Endothelial cell of umbilical vein (primary cell): ENCODE results near the gene TMEM119. TPM values are rescaled to one million over a fixed set of nuclear protein-coding genes. Genes with fewer than 3 reads are reported as not detected.

Experiments
- BruUV-seq: library from RNA; stranded (reverse); fragments of 400-500 nt; replicated peaks from 2 replicates; lab custom pipeline; 2021; lab: Mats Ljungman, UMichigan
- CTCF ChIA-PET: fragments of 300-600, 350-600 bp; sonication (Branson Sonifier 250); formaldehyde crosslinking; loops from one replicate; lab custom pipeline; 2021; ENCODE audit warnings: antibody characterized with exemption, inconsistent platforms; lab: Charles Lee
- POLR2A ChIA-PET: fragments of 300-600, 350-600 bp; sonication (Branson Sonifier 250); formaldehyde crosslinking; loops from one replicate; lab custom pipeline; 2021; ENCODE audit warnings: antibody characterized with exemption, inconsistent platforms; lab: Charles Lee
- DNase-seq: peaks from one replicate; pipeline ENCODE4 v3.0.0-alpha.2; 2011; ENCODE audit warnings: low read depth, low spot score
- FAIRE-seq: peaks from 2 replicates; lab custom pipeline; 2011; peaks lifted over from hg19 to GRCh38; lab: Jason Lieb, UNC
- H2AFZ ChIP-seq: 2 replicates; pipeline ENCODE4 v1.6.0; 2012; ENCODE audit warnings: low read depth, low read length, control low read depth, inconsistent platforms
- H3K27ac ChIP-seq: 2 replicates; pipeline ENCODE4 v1.5.1; 2011; ENCODE audit warnings: low read depth, mild to moderate bottlenecking, control low read depth, low read length, moderate library complexity; ENCODE audit not compliant: insufficient read depth
- H3K27me3 ChIP-seq, 2 experiments: 2 replicates each; pipeline versions ENCODE4 v1.6.0 to v1.6.1; 2011; ENCODE audit warnings: low read length in 2 of 2, mixed read lengths in 1 of 2; ENCODE audit not compliant: control insufficient read depth in 2 of 2, insufficient read depth in 2 of 2
- H3K36me3 ChIP-seq, 2 experiments: 2 replicates in 1 of 2; 3 replicates in 1 of 2; pipeline ENCODE4 v1.5.1; 2011; ENCODE audit warnings: low read length in 2 of 2, mild to moderate bottlenecking in 1 of 2, moderate library complexity in 1 of 2; ENCODE audit not compliant: control insufficient read depth in 2 of 2, insufficient read depth in 2 of 2; ENCODE audit errors: extremely low read depth in 1 of 2
- H3K4me1 ChIP-seq: 3 replicates; pipeline ENCODE4 v1.5.1; 2011; ENCODE audit warnings: mild to moderate bottlenecking, low read length; ENCODE audit not compliant: control insufficient read depth, insufficient read depth; ENCODE audit errors: extremely low read depth
- H3K4me2 ChIP-seq: 2 replicates; pipeline ENCODE4 v1.6.1; 2011; ENCODE audit warnings: low read length, control low read depth, mixed read lengths; ENCODE audit not compliant: insufficient read depth
- H3K4me3 ChIP-seq, 3 experiments: fragments of 200-600 bp in 1 of 3; sonication (generic), shearing (Covaris generic) in 1 of 3; replicated peaks in 1 of 3; 2 replicates each; pipeline ENCODE4 v1.5.1; 2011 to 2016; ENCODE audit warnings: control low read depth in 3 of 3, low read length in 3 of 3, mild to moderate bottlenecking in 2 of 3, inconsistent platforms in 1 of 3, low read depth in 1 of 3, moderate library complexity in 1 of 3; ENCODE audit not compliant: insufficient read depth in 1 of 3
- H3K79me2 ChIP-seq: 2 replicates; pipeline ENCODE4 v1.6.0; 2012; ENCODE audit warnings: low read length, inconsistent platforms; ENCODE audit not compliant: control insufficient read depth, insufficient read depth
- H3K9ac ChIP-seq: replicated peaks from 2 replicates; pipeline ENCODE3; 2011; ENCODE audit warnings: low read length, control low read depth; ENCODE audit not compliant: insufficient read depth; ENCODE audit errors: extremely low read depth
- H3K9me1 ChIP-seq: replicated peaks from 3 replicates; pipeline ENCODE4 v1.6.0; 2011; ENCODE audit warnings: mild to moderate bottlenecking, low read length; ENCODE audit not compliant: control insufficient read depth, insufficient read depth; ENCODE audit errors: extremely low read depth
- H3K9me3 ChIP-seq: replicated peaks from 2 replicates; pipeline ENCODE4 v1.5.1; 2012; ENCODE audit warnings: low read length, inconsistent platforms; ENCODE audit not compliant: control insufficient read depth, insufficient read depth
- H4K20me1 ChIP-seq: replicated peaks from 2 replicates; pipeline ENCODE3; 2011; ENCODE audit warnings: mild to moderate bottlenecking, low read length; ENCODE audit not compliant: control insufficient read depth, insufficient read depth; ENCODE audit errors: extremely low read depth
- EZH2 ChIP-seq: IDR thresholded peaks from 2 replicates; pipeline ENCODE4 v1.6.1; 2012; ENCODE audit warnings: borderline replicate concordance, low read depth, mild to moderate bottlenecking, moderate library complexity, low read length, inconsistent platforms; ENCODE audit not compliant: severe bottlenecking
- FOS ChIP-seq: IDR thresholded peaks from 2 replicates; pipeline ENCODE4 v1.6.1; 2011; ENCODE audit warnings: mild to moderate bottlenecking, low read length, moderate library complexity, borderline replicate concordance; ENCODE audit not compliant: insufficient read depth
- GATA2 ChIP-seq: IDR thresholded peaks from 2 replicates; pipeline ENCODE4 v1.7.0; 2011; ENCODE audit warnings: low read depth, mild to moderate bottlenecking, moderate library complexity, mixed read lengths, low read length; ENCODE audit not compliant: insufficient read length, insufficient read depth
- JUN ChIP-seq: IDR thresholded peaks from 2 replicates; pipeline ENCODE4 v1.6.1; 2011; ENCODE audit warnings: borderline replicate concordance, low read depth; ENCODE audit not compliant: insufficient read length, insufficient read depth
- MYC ChIP-seq: IDR thresholded peaks from one replicate; pipeline ENCODE4 v1.6.1; 2011; ENCODE audit warnings: mild to moderate bottlenecking, low read depth, low read length
- POLR2A ChIP-seq: IDR thresholded peaks from 2 replicates; pipeline ENCODE4 v1.6.1; 2012; ENCODE audit warnings: low read depth, mild to moderate bottlenecking, control low read depth, low read length
- POLR2AphosphoS5 ChIP-seq: IDR thresholded peaks from 2 replicates; pipeline ENCODE4 v1.6.1; 2012; ENCODE audit warnings: low read depth, mild to moderate bottlenecking, control low read depth, low read length, moderate library complexity; ENCODE audit not compliant: insufficient read depth
- dilution Hi-C: fragments of 300-500 bp; cut with MboI; formaldehyde crosslinking; loops from one replicate; pipeline ENCODE4 v1.15.0; 2019; ENCODE audit warnings: low sequenced_read_pairs; ENCODE audit not compliant: extremely low pct_ligation_motif_present
- intact Hi-C: fragments of 100-400 bp; cut with micrococcal nuclease; formaldehyde crosslinking; loops from one replicate; pipeline ENCODE4 v1.10.0; 2022
- polyA plus RNA-seq, 4 experiments: library from polyadenylated mRNA; depleted of rRNA in 3 of 4; stranded (reverse) in 3 of 4; unstranded in 1 of 4; fragments of >200 nt; gene quantifications; 2 replicates each; pipeline versions ENCODE4 v1.2.1 to v1.2.3, GENCODE V29; 2011 to 2012; ENCODE audit warnings: missing spikeins in 1 of 4
- total RNA-seq: library from RNA; stranded (reverse); gene quantifications from 2 replicates; pipeline ENCODE4 v1.2.3, GENCODE V29; 2021
- TF ChIP-seq, protein P1 (sequence below): IDR thresholded peaks from 2 replicates; pipeline ENCODE4 v1.6.1; 2011; ENCODE audit not compliant: insufficient read depth, insufficient read length
- TF ChIP-seq, protein P2 (sequence below), 2 donors: IDR thresholded peaks; 1 replicate in 1 of 2; 2 replicates in 1 of 2; pipeline ENCODE4 v1.5.1; 2011; ENCODE audit warnings: low read length in 2 of 2, mild to moderate bottlenecking in 2 of 2, moderate library complexity in 2 of 2, control low read depth in 1 of 2, inconsistent platforms in 1 of 2, low read depth in 1 of 2; ENCODE audit not compliant: insufficient read depth in 1 of 2; ENCODE audit errors: extremely low read depth in 1 of 2

Gene TMEM119
- total and polyA plus RNA-seq, 2 donors (not counting 3 experiments of a cell fraction or from before 2014, with no cell fraction given): not detected

DNA sequence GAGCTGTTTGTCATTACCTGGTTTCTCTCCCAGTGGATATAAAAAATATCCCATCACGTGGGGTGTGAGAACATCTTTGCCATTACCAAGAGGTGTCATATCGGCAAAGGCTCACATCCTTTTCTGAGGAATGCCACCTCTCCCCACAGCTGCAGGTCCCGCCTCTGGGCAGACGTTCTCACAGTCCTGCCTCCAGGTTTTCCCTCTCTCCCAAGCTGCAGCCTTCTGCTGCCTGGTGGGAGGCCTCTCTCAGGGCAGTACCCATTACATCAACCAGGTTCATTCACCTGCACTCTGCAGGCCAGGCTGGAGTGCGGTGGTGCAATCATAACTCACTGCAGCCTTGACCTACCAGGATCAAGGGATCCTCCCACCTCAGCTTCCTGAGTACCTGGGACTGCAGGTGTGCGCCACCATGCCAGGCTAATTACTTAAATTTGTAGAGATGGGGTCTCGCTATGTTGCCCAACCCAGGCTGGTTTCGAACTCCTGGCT lies 15.0 kb upstream of the TMEM119 start:
- H3K27ac ChIP-seq: no peak overlapping the region
- H3K4me1 ChIP-seq: peaks cover 3% of the 10 kb centered on the region
- H3K4me2 ChIP-seq: no peak overlapping the region
- no peaks in the 10 kb centered on the region for H3K9me3 ChIP-seq
- ChIA-PET CTCF (interaction anchor here (0.6 to 2.1 kb wide), 9 partner anchors 9 to 342 kb away, joined by 3 to 6 read pairs (median 4); partner anchors contain the start of gene ISCU), POLR2A (no interaction called here)
- TF ChIP-seq EZH2 (no peak), JUN (no peak), FOS (no peak), POLR2AphosphoS5 (no peak), GATA2 (no peak), MYC (no peak), POLR2A (no peak)
- TF ChIP-seq, protein P1, sequence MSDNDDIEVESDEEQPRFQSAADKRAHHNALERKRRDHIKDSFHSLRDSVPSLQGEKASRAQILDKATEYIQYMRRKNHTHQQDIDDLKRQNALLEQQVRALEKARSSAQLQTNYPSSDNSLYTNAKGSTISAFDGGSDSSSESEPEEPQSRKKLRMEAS: no peak
- TF ChIP-seq, protein P2, sequence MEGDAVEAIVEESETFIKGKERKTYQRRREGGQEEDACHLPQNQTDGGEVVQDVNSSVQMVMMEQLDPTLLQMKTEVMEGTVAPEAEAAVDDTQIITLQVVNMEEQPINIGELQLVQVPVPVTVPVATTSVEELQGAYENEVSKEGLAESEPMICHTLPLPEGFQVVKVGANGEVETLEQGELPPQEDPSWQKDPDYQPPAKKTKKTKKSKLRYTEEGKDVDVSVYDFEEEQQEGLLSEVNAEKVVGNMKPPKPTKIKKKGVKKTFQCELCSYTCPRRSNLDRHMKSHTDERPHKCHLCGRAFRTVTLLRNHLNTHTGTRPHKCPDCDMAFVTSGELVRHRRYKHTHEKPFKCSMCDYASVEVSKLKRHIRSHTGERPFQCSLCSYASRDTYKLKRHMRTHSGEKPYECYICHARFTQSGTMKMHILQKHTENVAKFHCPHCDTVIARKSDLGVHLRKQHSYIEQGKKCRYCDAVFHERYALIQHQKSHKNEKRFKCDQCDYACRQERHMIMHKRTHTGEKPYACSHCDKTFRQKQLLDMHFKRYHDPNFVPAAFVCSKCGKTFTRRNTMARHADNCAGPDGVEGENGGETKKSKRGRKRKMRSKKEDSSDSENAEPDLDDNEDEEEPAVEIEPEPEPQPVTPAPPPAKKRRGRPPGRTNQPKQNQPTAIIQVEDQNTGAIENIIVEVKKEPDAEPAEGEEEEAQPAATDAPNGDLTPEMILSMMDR (IDR thresholded peaks at IDR 0.05; ENCODE audit: extremely low read depth in 1 of 2, insufficient read depth in 1 of 2, low read depth in 1 of 2, low read length in 2 of 2): no peak
- no peaks in the 10 kb centered on the region for H3K9me1 ChIP-seq
- H2AFZ ChIP-seq: no peak overlapping the region
- no peaks in the 10 kb centered on the region for H3K27me3 ChIP-seq
- H3K9ac ChIP-seq: no peak overlapping the region
- H3K4me3 ChIP-seq: no peak overlapping the region
- no peaks in the 10 kb centered on the region for H3K79me2 ChIP-seq
- H4K20me1 ChIP-seq: no peaks in the 10 kb centered on the region
- intact Hi-C loops: loop anchor here (1.0 kb wide), 2 partner anchors 190 to 480 kb away; partner anchors contain the start of gene ALKBH2
- DNase-seq (no peak), FAIRE-seq (no peak)
- dilution Hi-C loops: no loop called here
- H3K36me3 ChIP-seq: no peaks in the 10 kb centered on the region
- no TSS peak for BruUV-seq
